ENCODE measurements around the gene ENTPD2.
"Not testable (repeated sequence)": the region's sequence is repeated elsewhere in the genome, so short reads cannot be mapped to it uniquely, and the experiment has no call there.

Gene ENTPD2

DNA sequence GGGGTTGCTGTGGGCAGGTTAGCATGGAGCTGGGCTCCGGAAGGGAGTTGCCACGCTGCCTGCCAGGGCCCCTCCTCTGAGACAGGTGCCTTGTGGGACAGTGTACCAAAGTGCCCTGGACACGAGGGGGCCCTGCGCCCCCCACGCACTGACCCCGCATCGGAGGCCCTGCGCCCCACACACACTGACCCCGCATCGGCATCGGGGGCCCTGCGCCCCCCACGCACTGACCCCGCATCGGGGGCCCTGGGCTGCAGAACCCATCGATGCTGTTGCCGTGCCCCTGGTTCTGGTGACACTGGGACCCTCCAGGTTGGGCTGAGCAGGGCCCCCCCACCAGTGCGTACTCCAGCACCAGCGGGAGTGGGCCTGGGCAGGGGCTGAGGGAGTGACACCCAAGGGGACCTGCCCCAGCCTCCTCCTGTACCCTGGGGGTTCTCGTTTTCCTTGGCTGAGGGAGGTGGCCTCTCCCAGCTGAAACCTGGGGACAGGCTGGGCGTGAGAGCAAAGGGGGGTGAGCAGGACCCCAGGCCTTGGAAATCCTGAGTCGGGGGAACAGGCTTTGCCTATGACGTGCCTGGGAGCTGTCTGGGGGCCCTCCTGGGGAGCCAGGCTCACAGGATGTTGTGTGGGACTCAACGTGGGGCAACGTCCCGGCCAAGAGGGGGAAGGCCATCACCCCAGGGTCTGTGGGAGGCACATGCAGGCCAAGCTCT lies 9.6 kb upstream of the ENTPD2 start:
- no peak for DNase-seq

DNA sequence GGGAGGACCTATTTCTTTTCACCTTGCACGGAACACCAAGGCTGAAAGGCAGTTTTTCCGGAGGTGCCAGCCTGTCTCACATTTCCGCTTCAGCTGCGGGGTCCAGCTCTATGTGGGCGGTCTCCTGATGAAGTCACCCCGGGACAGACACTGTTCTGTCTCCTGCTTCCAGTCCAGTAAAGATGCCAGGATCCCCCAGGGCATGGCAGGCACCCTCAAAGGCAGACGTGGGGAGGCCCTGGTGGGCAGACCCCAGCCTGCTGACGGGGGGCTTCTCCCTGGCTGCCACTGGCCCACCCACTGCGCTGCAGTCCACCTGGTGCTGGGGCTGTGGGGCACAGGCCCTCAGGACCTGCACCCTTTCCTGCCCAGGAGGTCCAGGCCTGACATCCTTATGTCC lies 8.9 kb upstream of the ENTPD2 start:
- DNase-seq: not testable (repeated sequence)

DNA sequence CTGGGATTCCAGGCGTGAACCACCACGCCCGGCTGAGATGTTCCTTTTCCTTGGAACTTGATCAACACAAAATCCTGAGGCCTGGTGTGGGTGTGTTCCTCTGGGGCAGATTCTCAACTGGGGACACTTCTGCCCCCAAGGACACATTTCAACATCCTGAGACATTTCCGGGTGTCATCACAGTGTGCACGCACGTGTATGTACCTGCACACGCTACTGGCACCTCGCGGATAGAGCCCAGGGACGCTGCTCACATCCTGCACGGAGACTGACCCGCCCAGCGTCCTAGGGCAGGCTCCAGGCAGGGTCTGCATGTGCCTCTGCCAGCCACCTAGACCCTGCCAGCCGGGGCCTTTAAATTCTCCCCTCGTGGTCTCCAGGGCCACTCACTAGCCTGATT lies 8.5 kb upstream of the ENTPD2 start:
- no peak for DNase-seq

DNA sequence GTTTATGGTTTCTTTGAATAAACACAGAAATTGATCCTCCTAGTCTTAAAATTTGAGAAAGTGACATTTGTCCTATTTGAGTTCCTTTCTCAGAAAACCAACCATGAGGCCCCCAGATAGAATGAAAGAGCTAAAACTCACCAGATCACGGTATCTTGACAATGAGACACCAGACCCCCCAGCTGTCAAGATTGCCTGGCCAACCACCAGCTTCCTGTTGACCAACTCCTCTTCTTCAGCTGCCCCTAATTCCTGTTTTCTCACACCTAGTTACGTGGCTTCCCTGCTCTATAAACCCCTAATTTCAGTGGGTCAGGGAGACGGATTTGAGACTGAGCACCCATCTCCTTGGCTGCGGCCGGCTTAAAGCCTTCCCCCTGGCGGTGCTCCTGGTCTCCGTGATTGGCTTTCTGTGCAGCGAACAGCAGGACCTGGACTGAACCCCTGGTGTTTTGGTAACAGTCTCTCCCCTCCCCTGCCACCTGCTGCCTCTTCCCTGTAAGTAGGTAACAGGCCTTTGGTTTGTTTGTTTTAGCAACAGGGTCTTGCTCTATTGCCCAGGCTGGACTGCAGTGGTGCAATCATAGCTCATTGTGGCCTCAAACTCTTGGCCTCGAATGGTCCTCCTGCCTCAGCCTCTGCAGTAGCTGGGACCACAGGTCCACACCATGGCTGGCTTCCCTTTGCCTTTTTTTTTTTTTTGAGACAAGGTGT lies 4.8 kb upstream of the ENTPD2 start:
- DNase-seq: no peak

DNA sequence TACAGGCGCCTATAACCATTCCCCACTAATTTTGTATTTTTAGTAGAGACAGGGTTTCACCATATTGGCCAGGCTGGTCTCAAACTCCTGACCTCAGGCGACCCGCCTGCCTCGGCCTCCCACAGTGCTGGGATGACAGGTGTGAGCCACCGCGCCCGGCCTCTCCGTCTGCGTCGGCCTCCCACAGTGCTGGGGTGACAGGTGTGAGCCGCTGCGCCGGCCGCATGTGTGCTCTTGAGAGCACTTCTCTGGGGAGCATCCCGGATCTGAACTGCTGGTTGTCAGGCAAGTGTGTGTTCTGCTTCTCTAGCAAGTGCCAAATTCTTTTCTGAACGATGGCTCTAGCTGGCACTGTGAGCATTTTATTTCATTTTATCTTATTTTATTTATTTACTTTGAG lies 3.7 kb upstream of the ENTPD2 start:
- DNase-seq: no peak

DNA sequence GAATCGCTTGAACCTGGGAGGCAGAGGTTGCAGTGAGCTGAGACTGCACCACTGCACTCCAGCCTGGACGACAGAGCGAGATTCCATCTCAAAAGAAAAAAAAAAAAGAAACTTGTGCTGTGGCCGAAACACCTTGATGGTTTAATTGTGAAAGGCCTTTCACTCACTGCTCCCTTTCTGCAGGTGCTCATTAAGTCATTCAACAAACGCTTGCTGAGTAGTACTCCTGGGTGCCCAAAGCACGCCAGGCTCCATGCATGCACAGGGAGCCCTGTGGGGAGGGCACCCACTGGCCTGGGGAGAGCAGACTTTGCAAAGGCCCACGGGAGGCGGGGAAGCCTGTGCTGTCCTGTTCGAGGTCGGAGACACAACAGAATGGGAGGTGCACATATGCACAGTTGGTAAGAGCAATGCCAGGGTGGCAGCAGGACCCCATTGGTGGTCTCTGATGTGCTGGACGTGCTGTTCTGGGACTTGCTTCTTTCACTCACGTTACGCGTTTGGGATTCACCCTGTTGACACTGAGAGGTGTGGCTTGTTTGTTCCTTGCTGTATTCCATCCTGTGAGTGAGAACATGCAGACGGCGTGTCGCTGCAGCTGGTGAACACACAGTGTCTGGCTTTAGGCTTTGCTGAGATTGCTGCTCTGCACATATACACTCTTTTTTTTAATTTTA lies 3.0 kb upstream of the ENTPD2 start:
- no peak for DNase-seq

DNA sequence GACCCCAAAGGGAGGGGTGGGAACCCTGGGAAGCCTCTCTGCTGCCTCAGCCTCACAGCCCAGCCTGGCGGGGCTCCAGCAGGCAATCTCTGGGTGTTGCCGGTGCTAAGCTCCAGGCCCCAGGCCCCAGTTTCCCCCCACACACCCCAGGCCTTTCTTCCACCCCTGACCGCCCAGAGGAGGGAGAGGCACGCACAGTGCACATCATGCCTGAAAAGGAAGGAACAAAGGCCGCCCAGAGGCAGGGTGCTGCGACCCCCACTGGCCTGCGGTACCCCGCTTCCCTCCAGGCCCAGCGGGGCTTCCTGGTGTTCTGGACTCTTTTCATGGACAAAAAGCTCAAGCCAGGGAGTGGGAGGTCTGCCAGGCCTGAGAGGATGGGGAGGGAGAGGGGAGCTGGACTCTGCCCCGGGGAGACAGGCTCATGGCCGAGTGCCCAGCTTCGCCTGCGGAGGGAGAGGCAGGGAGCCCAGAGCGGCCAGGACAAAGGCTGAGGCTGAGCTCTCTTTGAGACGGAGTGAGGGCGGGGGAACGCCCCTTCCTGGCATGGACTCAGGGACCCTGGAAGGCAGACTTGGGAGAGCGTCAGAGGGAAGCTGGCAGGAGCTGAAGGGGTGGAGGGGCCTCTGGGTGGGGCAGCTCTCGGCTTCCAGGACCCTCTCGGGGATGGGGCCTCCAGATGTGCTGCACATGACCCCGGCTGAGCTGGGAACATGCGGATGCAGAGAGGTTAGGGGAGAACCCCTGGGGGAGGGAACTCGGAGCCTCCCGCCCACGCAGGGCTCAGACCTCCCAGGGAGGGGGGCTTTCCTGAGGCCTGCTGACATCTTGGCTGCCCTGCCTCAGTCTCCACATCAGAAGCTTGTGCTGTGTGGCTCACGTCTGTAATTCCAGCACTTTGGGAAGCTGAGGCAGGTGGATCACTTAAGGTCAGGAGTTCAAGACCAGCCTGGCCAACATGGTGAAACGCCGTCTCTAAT lies 1.8 kb upstream of the ENTPD2 start:
- DNase-seq: no peak

DNA sequence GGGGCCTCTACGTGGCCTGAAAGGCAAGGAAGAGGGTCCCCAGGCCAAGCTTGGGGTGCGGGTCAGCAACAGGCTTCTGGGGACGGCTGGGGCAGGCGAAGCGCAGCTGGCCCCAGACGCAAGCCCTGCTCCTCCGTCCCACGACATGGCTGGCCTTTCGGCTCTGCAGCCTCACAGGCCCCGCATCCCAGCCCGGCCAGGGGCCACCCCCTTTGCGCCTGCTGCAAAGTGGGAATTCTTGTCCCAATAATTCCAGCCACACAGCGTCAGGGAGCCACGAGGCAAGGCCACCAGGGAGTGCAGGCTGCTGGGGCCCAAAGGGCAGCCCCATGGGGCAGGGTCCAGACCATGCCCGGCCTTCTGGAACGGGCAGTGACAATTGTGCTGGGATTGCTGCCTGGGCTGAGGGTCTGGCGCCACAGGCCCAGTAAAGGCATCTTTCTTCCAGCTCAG lies 1.1 kb upstream of the ENTPD2 start:
- no peak for DNase-seq

DNA sequence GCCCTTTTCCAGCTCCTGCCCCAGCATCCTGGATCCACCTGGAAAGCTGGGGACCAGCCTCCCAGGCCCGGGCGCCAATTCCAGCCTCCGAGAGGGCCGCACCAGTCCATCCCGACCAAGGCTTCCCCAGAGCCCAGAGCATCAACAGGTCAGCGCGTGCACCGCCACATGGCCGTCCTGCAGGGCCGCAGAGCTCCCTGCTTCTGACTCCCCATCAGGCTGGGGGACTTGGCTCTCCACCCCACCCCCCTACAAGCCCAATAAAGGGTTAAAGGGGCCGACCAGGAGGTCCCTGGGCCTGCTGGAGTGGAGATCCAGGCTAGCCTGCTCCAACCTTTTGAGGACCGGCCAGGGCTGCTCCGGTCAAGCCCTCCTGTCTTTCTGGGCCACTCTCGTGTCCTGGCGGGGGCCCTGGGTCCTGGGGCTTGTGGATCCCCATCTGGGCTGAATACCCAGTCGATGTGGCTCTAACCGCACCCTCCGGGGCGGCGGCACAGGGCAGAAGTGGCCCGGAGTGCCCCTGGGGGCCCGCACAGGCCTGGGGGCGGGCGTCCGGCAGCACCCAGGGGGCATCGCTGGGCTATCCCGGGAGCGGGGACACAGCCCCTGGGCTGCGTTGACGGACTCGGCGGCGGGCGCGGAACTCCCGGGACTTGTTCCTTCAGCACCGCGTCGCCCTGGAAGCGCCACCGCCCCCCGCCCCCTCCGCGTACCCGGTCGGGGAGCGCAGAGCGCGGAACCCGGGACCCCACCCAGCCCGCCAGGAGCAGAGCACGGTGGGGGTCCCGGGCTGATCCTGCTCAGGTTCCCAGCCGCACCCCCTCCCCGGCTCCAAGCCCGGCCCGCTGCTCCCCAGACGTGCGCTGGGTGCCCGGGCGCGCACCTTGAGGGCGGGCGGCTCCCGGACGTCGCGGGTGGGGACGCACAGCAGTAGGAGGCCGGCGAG lies 590 bp downstream of the ENTPD2 start:
- DNase-seq: peak in 1 of 6 experiments; percentile 21

DNA sequence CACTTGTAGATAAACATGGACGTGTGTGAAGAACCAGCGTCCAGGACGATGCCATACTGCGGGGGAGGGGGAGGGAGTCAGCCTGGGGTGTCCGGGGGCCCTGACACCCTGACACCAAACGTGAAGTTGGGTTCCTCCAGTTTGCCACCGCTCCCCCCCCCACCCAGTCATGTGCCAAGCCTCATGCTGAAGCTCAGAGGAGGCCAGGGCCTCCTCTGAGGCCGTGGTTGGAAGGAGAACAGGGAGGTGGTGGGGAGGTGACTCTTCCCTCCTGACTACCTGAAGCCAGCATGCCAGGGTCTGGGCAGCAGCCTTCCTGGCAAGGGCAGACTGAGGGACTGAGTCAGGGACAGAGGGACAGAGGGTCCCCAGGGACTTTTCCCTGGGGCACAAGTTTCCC lies 1.6 kb downstream of the ENTPD2 start:
- DNase-seq: no peak

DNA sequence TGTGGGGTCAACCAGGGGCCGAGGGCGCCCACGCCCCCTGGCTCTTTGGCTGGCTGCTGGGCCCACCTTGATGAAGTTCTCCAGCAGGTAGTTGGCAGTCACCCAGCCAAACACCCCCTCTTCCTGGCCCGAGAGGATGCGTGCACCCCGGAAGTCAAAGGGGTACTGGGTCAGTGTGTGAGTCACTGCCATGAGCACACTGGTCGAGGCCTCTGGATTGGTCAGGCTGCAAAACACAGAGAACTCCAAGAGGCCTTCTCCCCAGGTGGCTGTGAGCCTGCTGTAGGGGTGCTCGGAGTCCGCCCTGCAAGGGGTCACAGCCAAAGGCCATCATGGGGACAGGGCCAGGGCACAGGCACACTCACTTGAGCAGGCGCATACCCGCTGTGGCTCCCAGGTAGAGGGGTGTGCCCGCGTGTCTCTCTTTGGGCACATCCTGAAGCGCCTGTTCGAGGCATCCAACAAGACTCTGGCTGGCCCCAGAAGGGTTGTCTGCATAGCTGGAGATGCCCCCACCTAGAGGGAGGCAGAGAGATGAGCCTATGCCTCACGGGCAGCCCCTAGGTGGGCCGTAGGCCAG lies 2.6 kb downstream of the ENTPD2 start:
- no peak for DNase-seq

DNA sequence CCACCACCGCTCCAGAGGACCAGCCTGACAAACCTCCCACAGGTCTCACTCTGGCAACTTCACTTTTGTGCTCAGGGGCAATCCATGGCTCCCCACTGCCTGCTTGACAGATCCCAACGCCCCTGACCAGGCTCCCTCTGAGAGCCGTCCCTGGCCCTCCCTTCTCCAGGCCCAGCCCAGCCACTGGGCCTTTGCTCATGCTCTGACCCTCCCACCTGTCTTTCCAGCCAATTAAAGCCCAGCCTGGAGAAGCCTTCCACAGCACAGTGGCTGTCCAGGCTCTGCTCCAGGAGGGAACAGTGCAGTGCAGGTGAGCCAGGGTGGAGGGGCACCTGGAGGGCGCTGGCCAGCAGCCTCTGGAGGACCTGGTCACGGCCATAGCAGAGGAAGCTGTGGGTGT lies 3.3 kb downstream of the ENTPD2 start:
- DNase-seq: no peak

DNA sequence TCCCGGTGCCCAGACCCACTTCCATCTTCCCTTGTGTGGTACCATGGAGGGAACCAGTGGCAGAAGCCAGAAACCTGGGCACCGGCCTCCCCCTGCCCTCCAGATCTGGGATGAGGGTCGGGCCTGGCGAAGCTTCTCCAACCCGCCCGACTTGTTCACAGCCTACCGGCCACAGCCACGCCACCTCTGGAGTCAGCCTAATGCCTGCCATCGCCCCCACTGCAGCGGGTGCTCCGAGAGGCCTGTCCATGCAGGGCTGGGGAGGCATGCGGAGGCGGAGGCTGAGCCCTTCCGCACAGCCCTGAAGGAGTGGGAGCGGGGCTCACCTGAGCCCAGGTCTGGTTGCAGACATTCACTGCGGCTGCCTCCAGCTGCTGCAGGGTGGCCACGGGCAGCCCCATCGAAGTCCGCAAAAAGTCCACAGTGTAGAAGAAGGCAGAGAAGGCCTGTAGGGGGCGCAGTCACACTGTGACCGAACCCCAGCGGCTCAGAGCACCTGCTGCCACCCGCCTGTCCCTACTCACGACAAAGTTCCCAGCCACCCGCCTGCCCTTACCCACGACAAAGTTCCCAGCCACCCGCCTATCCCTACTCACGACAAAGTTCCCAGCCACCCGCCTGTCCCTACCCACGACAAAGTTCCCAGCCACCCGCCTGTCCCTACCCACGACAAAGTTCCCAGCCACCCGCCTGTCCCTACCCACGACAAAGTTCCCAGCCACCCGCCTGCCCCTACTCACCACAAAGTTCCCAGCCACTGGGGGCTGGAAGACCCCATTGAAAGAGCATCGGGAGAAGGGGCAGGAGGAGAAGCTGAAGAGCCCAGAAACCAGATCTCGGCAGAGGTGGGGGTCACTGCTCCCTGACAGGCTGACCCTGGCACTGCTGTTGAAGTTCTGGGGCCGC lies 4.1 kb downstream of the ENTPD2 start:
- peak in 4 of 6 experiments; percentile 34 to 43 (median 36) for DNase-seq

DNA sequence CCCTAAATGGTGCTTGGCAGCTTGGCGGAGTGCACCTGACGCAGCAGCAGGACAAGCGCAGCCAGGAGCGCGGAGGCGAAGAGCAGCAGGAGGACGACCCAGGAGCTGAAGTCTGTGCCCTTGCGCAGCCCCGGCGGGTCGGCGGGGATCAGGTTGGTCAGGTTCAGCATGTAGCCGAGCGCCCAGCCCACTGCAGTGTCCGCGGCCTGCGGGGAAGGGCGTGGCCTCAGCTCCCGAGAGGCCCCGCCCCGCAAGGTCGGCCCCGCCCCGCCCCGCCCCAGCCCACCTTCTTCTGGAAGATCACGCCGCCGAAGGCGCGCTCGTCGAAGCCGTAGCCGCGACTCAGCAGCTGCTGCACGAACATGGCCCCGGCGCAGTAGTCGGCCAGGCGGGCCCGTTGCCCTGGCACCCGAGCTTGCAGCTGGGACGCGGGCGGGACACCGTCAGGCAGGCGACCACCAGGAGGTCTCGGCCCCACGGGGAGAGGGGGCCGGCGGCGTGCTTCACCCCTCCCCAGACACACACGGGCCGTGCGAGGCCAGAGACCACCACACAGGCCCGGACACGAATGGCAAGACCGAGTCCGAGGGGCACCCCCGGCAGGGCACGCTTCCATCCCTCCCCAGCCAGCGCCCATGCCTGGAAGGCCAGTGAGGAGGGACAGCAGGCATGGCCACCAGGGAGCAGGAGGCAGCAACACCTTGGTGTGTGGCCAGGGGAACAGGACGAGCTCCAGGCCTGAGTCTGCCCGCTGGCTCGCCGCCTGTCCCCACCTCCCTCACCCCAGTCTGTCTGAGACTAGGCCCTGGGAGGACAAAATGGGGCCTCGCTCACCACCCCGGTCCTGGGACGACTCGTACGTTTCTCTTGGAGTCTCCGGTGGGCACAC lies 5.0 kb downstream of the ENTPD2 start:
- DNase-seq: no peak

DNA sequence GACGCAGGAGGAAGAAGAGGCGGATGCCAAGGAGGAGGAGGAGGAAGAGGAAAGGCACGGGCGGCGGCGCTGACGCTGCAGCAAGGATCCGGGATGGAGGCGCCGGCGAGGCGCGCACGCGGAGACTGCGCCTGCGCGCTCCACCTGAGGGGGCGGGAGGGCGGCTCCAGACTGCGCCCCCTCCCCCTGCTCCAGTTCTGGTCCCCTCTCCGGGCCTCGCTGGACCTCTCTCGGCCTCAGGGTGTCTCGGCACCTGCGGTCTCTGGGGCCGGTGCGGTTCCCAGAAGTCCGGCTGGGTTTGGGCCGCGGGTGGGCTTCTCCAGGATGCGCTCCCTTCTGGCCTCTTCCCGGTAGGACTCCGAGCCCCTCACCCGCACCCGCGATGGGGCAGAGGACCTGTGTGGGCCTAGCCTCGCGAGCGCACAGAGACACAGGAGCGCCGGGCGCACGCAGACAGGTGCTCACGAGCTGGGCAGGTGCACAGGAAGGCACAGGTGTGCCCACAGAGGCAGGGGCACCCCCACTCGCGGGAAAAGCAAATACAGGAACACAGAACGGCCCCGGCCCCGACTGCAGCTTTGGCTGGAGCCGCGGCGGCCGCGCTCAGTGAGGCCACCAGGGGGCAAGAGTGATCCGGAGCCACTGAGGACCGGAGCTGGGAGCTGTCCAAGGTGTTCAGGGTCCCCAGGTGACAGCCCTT lies 7.6 kb downstream of the ENTPD2 start, which contains the start of gene NPDC1:
Gene NPDC1, minus strand, starts transcription at position 90 of the 700 bp plus-strand sequence. CDS start 188 bp downstream, outside the sequence.
- DNase-seq: peak; percentile 24 to 69 (median 62)

DNA sequence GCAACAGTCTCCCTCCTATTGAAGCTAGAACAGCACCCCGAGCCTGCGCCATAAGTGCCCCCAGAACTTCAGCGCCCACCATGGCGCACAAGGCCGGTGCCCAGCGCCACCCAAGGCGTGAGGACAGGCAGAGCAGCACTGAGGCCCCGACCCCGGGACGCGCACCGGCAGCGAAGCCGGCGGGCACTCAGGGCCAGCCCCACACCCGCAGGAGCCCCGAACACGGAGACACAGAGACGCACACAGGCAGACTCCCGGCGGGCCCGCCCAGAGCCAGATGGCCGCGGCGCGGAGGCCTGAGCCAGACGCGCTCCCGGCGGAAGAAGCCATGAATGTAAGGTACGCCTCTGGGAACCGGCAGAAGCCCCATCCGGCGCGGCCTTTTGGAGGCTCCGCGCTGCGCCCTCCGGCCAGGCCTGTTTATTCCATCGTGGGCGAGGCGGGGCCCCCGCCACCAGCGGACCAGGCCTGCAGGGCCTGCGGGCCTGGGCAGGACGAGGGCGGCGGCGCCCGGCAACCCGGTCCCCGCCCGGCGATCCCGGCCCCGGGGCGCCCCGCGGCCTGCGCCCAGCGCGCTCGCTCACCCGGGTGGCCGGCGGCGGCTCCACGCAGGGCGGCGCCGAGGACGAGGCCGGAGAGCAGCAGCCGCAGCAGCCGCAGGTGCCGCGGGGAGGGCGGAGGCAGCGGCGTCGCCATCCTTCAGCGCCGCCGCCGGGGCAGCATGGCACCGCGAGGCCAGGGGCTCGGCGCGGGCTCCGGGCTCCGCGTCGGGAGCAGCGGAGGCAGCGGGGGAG lies 8.4 kb downstream of the ENTPD2 start:
- no peak for DNase-seq

DNA sequence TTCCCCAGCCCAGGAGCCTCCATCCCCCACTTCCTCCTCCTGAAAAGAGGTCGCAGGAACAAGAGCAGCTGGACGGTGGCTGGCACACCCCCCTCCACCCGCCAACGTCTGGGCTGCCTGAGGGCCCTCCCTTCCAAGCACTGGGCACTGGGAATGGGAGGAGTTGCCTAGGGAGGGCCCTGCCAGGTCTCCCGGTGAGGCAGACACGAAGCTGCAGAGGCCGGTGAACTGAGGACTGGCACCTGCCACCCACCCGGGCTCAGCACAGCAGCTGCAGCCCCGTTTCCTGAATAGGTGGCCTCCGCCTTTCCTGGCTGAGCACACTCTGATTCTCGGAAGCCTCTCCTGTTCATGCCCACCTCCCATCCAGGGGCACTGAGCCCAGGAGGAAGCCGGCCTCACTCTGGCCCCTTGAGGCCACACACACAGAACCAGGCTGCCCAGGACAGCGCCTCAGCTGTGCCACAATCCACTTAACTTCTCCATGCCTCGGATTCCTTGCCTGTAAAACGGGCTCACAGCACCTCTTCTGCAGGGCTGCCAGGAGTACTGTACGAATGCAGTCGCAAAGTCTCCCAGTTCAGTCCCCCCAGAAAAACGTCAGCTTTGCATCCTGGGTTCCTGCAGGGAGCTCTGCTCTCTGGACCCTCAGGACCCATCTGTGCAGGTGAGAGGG lies 9.2 kb downstream of the ENTPD2 start:
- DNase-seq: no peak
